Measurements from ENCODE around the gene METTL25.

GRCh38 chr12:82448911-82449578 is 90.7 kb downstream of the METTL25 start:
- TF ChIP-seq, protein P1, sequence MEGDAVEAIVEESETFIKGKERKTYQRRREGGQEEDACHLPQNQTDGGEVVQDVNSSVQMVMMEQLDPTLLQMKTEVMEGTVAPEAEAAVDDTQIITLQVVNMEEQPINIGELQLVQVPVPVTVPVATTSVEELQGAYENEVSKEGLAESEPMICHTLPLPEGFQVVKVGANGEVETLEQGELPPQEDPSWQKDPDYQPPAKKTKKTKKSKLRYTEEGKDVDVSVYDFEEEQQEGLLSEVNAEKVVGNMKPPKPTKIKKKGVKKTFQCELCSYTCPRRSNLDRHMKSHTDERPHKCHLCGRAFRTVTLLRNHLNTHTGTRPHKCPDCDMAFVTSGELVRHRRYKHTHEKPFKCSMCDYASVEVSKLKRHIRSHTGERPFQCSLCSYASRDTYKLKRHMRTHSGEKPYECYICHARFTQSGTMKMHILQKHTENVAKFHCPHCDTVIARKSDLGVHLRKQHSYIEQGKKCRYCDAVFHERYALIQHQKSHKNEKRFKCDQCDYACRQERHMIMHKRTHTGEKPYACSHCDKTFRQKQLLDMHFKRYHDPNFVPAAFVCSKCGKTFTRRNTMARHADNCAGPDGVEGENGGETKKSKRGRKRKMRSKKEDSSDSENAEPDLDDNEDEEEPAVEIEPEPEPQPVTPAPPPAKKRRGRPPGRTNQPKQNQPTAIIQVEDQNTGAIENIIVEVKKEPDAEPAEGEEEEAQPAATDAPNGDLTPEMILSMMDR (conservative IDR thresholded peaks at IDR 0.05; ENCODE audit: low read length) = no peak
- TF ChIP-seq EZH2phosphoT487 (IDR thresholded peaks at IDR 0.05; ENCODE audit: borderline replicate concordance) = no peak

Measured in Loucy (cell line).